Endodermal cell (in vitro differentiated cells): ENCODE data around the gene LDLRAD2. TPM values are rescaled to one million over a fixed set of nuclear protein-coding genes. Genes with fewer than 3 reads are reported as not detected.

Experiments used
- DNase-seq: peaks from one replicate; pipeline ENCODE4 v3.0.0-alpha.2; 2017
- H3K27ac ChIP-seq: 2 replicates; pipeline ENCODE4 v1.5.1; 2013; ENCODE audit warnings: mild to moderate bottlenecking, low read depth, low read length, moderate library complexity
- H3K27me3 ChIP-seq: 2 replicates; pipeline ENCODE4 v1.6.1; 2013; ENCODE audit warnings: mild to moderate bottlenecking, low read length, moderate library complexity; ENCODE audit not compliant: insufficient read depth, control insufficient read depth, poor library complexity, severe bottlenecking
- H3K36me3 ChIP-seq: 2 replicates; pipeline ENCODE4 v1.7.0; 2013; ENCODE audit warnings: mild to moderate bottlenecking, low read length, moderate library complexity; ENCODE audit not compliant: control insufficient read depth, insufficient read depth
- H3K4me1 ChIP-seq: one replicate; pipeline ENCODE4 v1.7.0; 2013; ENCODE audit warnings: low read length; ENCODE audit not compliant: control insufficient read depth, insufficient read depth
- H3K4me3 ChIP-seq: 2 replicates; pipeline ENCODE4 v1.5.1; 2013; ENCODE audit warnings: mild to moderate bottlenecking, low read length, moderate library complexity
- H3K9ac ChIP-seq: 2 replicates; pipeline ENCODE4 v1.6.1; 2013; ENCODE audit warnings: mild to moderate bottlenecking, low read length, moderate library complexity; ENCODE audit not compliant: poor library complexity, severe bottlenecking; ENCODE audit errors: extremely low read depth
- H3K9me3 ChIP-seq: 2 replicates; pipeline ENCODE4 v1.6.1; 2013; ENCODE audit warnings: mild to moderate bottlenecking, low read length, moderate library complexity; ENCODE audit not compliant: control insufficient read depth
- H3K27ac Mint-ChIP-seq: 2 replicates; pipeline ENCODE4 v1.8.0; 2020; ENCODE audit warnings: mixed read lengths
- H3K27me3 Mint-ChIP-seq: 2 replicates; pipeline ENCODE4 v1.8.0; 2021; ENCODE audit warnings: mild to moderate bottlenecking, mixed read lengths; ENCODE audit not compliant: insufficient read depth
- H3K36me3 Mint-ChIP-seq: 2 replicates; pipeline ENCODE4 v1.8.0; 2020; ENCODE audit warnings: low read depth, mixed read lengths
- H3K4me1 Mint-ChIP-seq: 2 replicates; pipeline ENCODE4 v1.8.0; 2020; ENCODE audit warnings: mixed read lengths
- H3K4me3 Mint-ChIP-seq: 2 replicates; pipeline ENCODE4 v1.8.0; 2020; ENCODE audit warnings: mild to moderate bottlenecking, moderate library complexity, mixed read lengths
- H3K9me3 Mint-ChIP-seq: 2 replicates; pipeline ENCODE4 v1.8.0; 2020; ENCODE audit warnings: mild to moderate bottlenecking, mixed read lengths
- WGBS, 2 experiments: methylation state at CpG; one replicate each; pipeline versions ENCODE4 v1.1.5 to v1.1.7; 2013; ENCODE audit warnings: missing lambda C conversion rate in 2 of 2, mixed read lengths in 1 of 2; ENCODE audit not compliant: insufficient coverage in 1 of 2, insufficient read length in 1 of 2; 5-methylcytosine and 5-hydroxymethylcytosine counted together
- total RNA-seq, 2 donors: library from RNA; stranded (reverse); fragmentation: NEBNext Ultra II Directional in 1 of 2; extraction: Animal tissue kit (Norgen Biotek cat#: 25700) in 1 of 2; gene quantifications; 2 replicates in 1 of 2; 3 replicates in 1 of 2; pipeline ENCODE4 v1.2.1, GENCODE V29; 2021
- TF ChIP-seq, protein P1 (sequence below): fragments of 200-600 bp; sonication (generic); conservative IDR thresholded peaks from 2 replicates; pipeline ENCODE4 v1.5.0; 2021; ENCODE audit warnings: antibody characterized with exemption, mild to moderate bottlenecking

The LDLRAD2 gene
- total RNA-seq, 2 donors from 2014 or later, result 0.58 to 0.88 TPM

DNA sequence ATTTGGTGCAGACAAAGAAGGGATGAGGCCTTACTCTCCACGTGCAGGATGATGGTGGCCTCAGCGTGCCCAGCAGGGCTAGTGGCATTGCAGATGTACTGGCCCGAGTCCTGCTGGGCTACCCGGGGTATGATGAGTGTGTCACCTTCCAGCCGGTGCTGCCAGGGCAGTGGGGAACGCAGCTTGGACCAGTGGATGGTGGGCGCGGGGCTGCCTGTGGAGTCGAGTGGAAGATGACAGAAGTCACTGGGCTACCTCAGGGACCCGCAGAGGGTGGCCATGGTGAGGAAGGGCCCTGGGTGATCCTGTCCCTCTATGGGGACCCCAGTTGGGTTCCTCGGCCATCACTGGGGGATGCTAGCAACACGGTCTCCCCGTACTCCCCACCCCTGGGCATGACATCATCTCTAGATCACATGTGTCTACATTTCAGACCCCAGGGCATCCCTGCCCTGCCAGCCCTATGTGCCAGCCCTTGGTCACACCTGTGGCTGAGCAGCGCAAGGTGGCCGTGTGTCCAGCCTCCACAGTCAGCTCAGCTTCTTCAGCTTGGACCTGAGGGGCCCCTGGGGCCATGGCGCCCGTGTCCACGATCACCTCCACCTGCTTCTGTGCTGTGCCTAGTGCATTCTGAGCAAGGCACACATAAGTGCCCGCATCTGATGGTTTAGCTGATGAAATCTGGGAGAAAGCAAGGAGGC is 27.4 kb downstream of the LDLRAD2 start:
- no peaks in the 10 kb centered on the region for H3K27me3 ChIP-seq
- no peak overlapping the region for H3K4me3 ChIP-seq
- TF ChIP-seq, protein P1, sequence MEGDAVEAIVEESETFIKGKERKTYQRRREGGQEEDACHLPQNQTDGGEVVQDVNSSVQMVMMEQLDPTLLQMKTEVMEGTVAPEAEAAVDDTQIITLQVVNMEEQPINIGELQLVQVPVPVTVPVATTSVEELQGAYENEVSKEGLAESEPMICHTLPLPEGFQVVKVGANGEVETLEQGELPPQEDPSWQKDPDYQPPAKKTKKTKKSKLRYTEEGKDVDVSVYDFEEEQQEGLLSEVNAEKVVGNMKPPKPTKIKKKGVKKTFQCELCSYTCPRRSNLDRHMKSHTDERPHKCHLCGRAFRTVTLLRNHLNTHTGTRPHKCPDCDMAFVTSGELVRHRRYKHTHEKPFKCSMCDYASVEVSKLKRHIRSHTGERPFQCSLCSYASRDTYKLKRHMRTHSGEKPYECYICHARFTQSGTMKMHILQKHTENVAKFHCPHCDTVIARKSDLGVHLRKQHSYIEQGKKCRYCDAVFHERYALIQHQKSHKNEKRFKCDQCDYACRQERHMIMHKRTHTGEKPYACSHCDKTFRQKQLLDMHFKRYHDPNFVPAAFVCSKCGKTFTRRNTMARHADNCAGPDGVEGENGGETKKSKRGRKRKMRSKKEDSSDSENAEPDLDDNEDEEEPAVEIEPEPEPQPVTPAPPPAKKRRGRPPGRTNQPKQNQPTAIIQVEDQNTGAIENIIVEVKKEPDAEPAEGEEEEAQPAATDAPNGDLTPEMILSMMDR, result no peak
- no peak overlapping the region for H3K9ac ChIP-seq
- no peak overlapping the region for H3K27ac Mint-ChIP-seq
- no peaks in the 10 kb centered on the region for H3K4me1 Mint-ChIP-seq
- H3K4me3 Mint-ChIP-seq, result no peak overlapping the region
- no peak for DNase-seq
- H3K27me3 Mint-ChIP-seq, result no peaks in the 10 kb centered on the region
- H3K9me3 Mint-ChIP-seq, result peaks cover 10% of the 10 kb centered on the region
- H3K36me3 Mint-ChIP-seq, result peaks cover 72% of the 10 kb centered on the region
- peaks cover 85% of the 10 kb centered on the region for H3K36me3 ChIP-seq
- WGBS, 2 experiments, result 88 to 94% methylated on average over 14 to 19 of the region's 19 CpGs
- H3K27ac ChIP-seq, result no peak overlapping the region
- H3K4me1 ChIP-seq, result no peaks in the 10 kb centered on the region
- peaks cover 7% of the 10 kb centered on the region for H3K9me3 ChIP-seq

DNA sequence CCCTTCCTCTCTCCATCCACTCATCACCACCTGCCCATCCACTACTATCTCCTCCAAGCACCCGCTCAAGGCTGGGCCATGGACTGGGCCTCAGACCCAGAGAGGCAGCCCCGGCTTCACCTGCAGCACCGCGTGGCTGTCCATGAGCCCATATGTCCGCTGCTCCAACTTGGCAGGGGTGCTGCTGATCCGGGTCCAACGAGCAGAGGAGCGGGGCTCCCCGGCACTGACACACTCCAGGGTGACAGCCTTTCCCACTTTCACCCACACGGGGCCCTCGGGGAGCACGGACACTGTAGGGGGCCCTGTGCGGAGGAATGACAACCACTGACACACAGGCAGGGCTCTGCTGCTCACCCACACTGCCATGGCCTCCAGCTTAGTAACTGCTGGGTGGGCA is 28.9 kb downstream of the LDLRAD2 start:
- 93 to 99% methylated on average over 10 to 13 of the region's 13 CpGs for WGBS, 2 experiments
- TF ChIP-seq, protein P1, result no peak

DNA sequence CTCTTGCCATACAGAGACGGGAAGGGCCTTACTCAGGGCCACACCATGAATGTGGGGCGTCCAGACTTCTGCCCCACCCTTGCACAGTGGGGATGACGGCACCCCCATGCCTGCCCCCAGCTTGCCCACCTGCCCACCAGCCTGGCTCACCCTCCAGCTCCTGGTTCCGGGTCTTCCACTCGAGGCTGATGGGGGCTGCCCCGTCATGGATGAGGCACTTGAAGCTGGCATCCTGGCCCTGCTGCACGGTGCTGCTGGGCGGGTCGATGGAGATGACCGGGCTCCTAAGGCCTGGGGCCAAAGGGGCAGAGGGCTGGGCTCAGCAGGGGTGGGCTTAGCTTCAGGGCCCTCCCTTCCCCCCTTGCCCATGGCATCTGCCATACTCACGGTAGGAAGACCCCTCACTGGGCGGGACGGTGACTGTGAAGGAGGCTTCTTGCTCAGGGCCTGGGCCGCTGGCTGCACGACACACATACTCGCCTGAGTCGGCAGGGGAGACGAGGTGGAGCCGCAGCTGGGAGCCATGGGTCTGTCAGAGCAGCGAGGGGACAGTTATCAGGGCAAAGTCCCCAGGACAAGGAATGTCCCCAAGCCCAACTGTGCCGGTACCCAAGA is 29.9 kb downstream of the LDLRAD2 start:
- no peak overlapping the region for H3K27ac Mint-ChIP-seq
- TF ChIP-seq, protein P1, result no peak
- Histone ChIP-seq H3K4me1 (no peaks in the 10 kb centered on the region), H3K4me3 (no peak overlapping the region), H3K9ac (no peak overlapping the region), H3K9me3 (no peaks in the 10 kb centered on the region), H3K36me3 (peaks cover 78% of the 10 kb centered on the region), H3K27ac (no peak overlapping the region), H3K27me3 (no peaks in the 10 kb centered on the region)
- H3K4me1 Mint-ChIP-seq, result no peaks in the 10 kb centered on the region
- H3K9me3 Mint-ChIP-seq, result no peaks in the 10 kb centered on the region
- H3K36me3 Mint-ChIP-seq, result peaks cover 59% of the 10 kb centered on the region
- H3K4me3 Mint-ChIP-seq, result no peak overlapping the region
- no peak for DNase-seq
- WGBS, 2 experiments, result 95 to 96% methylated on average over 16 to 21 of the region's 21 CpGs
- no peaks in the 10 kb centered on the region for H3K27me3 Mint-ChIP-seq

More for the DNA sequence above, 28.9 kb downstream of the LDLRAD2 start:
- Histone ChIP-seq H3K27me3 (no peaks in the 10 kb centered on the region), H3K9me3 (no peaks in the 10 kb centered on the region), H3K4me3 (no peak overlapping the region), H3K4me1 (no peaks in the 10 kb centered on the region), H3K36me3 (peaks cover 79% of the 10 kb centered on the region), H3K9ac (no peak overlapping the region), H3K27ac (no peak overlapping the region)
- Mint-ChIP-seq H3K27me3 (no peaks in the 10 kb centered on the region), H3K9me3 (no peaks in the 10 kb centered on the region), H3K4me3 (no peak overlapping the region), H3K27ac (no peak overlapping the region), H3K4me1 (no peaks in the 10 kb centered on the region), H3K36me3 (peaks cover 63% of the 10 kb centered on the region)
- no peak for DNase-seq
